Measurements from ENCODE around the gene TMEM92. TPM values are rescaled to one million over a fixed set of nuclear protein-coding genes. Genes with fewer than 3 reads are reported as not detected.

Gene TMEM92
- total RNA-seq, 1 experiment from 2014 or later: 6.6 TPM

GRCh38 chr17:50288306-50288705 lies 14.0 kb downstream of the TMEM92 start:
- H3K4me1 ChIP-seq (ENCODE audit: control insufficient read depth in 1 of 2, insufficient read depth in 2 of 2, low read length in 2 of 2): peaks cover 0 to 13% of the 10 kb centered on the region in 2 experiments; a peak in 2 of 4 replicates
- DNase-seq (ENCODE audit: low read depth, low spot score) (no peak), ATAC-seq (no peak)
- no peak overlapping the region for H3K4me2 ChIP-seq (ENCODE audit: low read length)
- no peaks in the 10 kb centered on the region for H4K20me1 ChIP-seq (ENCODE audit: insufficient read depth)
- H2AFZ ChIP-seq (ENCODE audit: low read depth, low read length, poor library complexity, severe bottlenecking): no peak overlapping the region
- no peak overlapping the region for H3K27ac ChIP-seq (ENCODE audit: low read depth, low read length)
- H3K79me2 ChIP-seq (ENCODE audit: insufficient read depth, low read length): no peaks in the 10 kb centered on the region
- H3K27me3 ChIP-seq (ENCODE audit: insufficient read depth, low read length): no peaks in the 10 kb centered on the region
- intact Hi-C loops (cut with micrococcal nuclease): no loop called here
- CTCF ChIA-PET: interaction anchor here (1.3 to 14.3 kb wide), 2 partner anchors 15 to 87 kb away, joined by 3 to 243 read pairs; partner anchors contain the start of gene COL1A1
- POLR2A ChIA-PET: interaction anchor here (2.4 kb wide), 1 partner anchor 88 kb away, joined by 6 read pairs; no protein-coding TSS in a partner anchor
- H3K9me2 ChIP-seq (ENCODE audit: insufficient read depth): no peaks in the 10 kb centered on the region
- TF ChIP-seq YY1 (IDR thresholded peaks at IDR 0.05; ENCODE audit: extremely low read depth, insufficient replicate concordance, low read depth, low read length): no peak
- TF ChIP-seq, protein P1, sequence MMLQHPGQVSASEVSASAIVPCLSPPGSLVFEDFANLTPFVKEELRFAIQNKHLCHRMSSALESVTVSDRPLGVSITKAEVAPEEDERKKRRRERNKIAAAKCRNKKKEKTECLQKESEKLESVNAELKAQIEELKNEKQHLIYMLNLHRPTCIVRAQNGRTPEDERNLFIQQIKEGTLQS (IDR thresholded peaks at IDR 0.05): no peak
- TF ChIP-seq SRF (IDR thresholded peaks at IDR 0.05; ENCODE audit: low read depth): no peak
- no peak for TF ChIP-seq POLR2A (IDR thresholded peaks at IDR 0.05; ENCODE audit: borderline replicate concordance, extremely low read depth, insufficient read depth, insufficient read length)
- TF ChIP-seq ZBTB33 (IDR thresholded peaks at IDR 0.05; ENCODE audit: extremely low read depth, insufficient replicate concordance, low read length): no peak
- no peak for TF ChIP-seq FOSL1 (IDR thresholded peaks at IDR 0.05; ENCODE audit: low read depth)
- TF ChIP-seq EZH2phosphoT487 (IDR thresholded peaks at IDR 0.05; ENCODE audit: borderline replicate concordance): no peak
- TF ChIP-seq REST (IDR thresholded peaks at IDR 0.05; ENCODE audit: low read depth): no peak
- no peak for TF ChIP-seq SP1 (IDR thresholded peaks at IDR 0.05; ENCODE audit: low read depth)
- TF ChIP-seq CEBPB (IDR thresholded peaks at IDR 0.05; ENCODE audit: low read depth): no peak
- no peak for TF ChIP-seq SIN3A (IDR thresholded peaks at IDR 0.05; ENCODE audit: low read depth)
- no peak for TF ChIP-seq ZNF274 (IDR thresholded peaks at IDR 0.05; ENCODE audit: low read depth, low read length)
- no peak for TF ChIP-seq EZH2 (IDR thresholded peaks at IDR 0.05)
- TF ChIP-seq EGR1 (IDR thresholded peaks at IDR 0.05; ENCODE audit: low read depth): no peak
- no peak for TF ChIP-seq ZFX (IDR thresholded peaks at IDR 0.05)
- TF ChIP-seq CBX3 (IDR thresholded peaks at IDR 0.05; ENCODE audit: low read depth): no peak
- no peak for TF ChIP-seq JUND (IDR thresholded peaks at IDR 0.05)
- H3K9ac ChIP-seq (ENCODE audit: low read length): no peak overlapping the region
- no TSS peak for BruUV-seq (replicated peaks)
- no peaks in the 10 kb centered on the region for H3K9me3 ChIP-seq (ENCODE audit: control insufficient read depth in 1 of 2, insufficient read depth in 1 of 2, low read depth in 1 of 2, low read length in 2 of 2)
- H3K36me3 ChIP-seq (ENCODE audit: control insufficient read depth in 1 of 2, insufficient read depth in 2 of 2, low read length in 2 of 2): no peaks in the 10 kb centered on the region
- RAD21 ChIA-PET (ENCODE audit: low non-redundant PET in 1 of 2, low total read pairs in 2 of 2, uncharacterized antibody in 2 of 2, unreplicated experiment in 2 of 2): no interaction called here
- no peak overlapping the region for H3K4me3 ChIP-seq (replicated peaks in 1 of 2; ENCODE audit: low read depth in 1 of 2, low read length in 2 of 2)
